ENCODE data around the gene HYAL4.

DNA sequence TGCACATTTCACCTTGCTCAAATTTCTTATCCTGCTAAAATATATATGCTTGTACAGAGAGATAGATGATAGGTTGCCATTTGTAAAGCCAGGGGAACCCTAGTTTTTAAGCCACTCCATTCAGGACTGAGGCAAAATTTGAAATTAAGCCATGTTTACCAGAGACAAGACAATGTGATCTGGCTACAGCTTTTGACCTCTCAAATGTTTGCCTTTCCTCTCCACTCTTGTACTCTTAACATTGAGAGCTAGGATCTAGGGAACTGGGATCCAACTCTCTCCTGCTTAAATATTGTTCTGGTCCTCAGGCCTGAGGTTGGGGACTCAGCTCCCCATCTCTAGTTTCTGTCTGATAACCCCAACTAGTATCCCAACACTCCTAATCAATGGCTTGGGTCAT is 15.9 kb downstream of the HYAL4 start:
- no peak for TF ChIP-seq POLR2A (IDR thresholded peaks at IDR 0.05)
- TF ChIP-seq, protein P1, sequence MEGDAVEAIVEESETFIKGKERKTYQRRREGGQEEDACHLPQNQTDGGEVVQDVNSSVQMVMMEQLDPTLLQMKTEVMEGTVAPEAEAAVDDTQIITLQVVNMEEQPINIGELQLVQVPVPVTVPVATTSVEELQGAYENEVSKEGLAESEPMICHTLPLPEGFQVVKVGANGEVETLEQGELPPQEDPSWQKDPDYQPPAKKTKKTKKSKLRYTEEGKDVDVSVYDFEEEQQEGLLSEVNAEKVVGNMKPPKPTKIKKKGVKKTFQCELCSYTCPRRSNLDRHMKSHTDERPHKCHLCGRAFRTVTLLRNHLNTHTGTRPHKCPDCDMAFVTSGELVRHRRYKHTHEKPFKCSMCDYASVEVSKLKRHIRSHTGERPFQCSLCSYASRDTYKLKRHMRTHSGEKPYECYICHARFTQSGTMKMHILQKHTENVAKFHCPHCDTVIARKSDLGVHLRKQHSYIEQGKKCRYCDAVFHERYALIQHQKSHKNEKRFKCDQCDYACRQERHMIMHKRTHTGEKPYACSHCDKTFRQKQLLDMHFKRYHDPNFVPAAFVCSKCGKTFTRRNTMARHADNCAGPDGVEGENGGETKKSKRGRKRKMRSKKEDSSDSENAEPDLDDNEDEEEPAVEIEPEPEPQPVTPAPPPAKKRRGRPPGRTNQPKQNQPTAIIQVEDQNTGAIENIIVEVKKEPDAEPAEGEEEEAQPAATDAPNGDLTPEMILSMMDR (IDR thresholded peaks at IDR 0.05): no peak

All from body of pancreas (tissue), 4 donors.